ENCODE results near the gene LRRC8D. TPM values are rescaled to one million over a fixed set of nuclear protein-coding genes. Genes with fewer than 3 reads are reported as not detected.

LRRC8D gene
- total and polyA plus RNA-seq, 2 experiments from 2014 or later: 30.1 to 30.7 TPM

DNA sequence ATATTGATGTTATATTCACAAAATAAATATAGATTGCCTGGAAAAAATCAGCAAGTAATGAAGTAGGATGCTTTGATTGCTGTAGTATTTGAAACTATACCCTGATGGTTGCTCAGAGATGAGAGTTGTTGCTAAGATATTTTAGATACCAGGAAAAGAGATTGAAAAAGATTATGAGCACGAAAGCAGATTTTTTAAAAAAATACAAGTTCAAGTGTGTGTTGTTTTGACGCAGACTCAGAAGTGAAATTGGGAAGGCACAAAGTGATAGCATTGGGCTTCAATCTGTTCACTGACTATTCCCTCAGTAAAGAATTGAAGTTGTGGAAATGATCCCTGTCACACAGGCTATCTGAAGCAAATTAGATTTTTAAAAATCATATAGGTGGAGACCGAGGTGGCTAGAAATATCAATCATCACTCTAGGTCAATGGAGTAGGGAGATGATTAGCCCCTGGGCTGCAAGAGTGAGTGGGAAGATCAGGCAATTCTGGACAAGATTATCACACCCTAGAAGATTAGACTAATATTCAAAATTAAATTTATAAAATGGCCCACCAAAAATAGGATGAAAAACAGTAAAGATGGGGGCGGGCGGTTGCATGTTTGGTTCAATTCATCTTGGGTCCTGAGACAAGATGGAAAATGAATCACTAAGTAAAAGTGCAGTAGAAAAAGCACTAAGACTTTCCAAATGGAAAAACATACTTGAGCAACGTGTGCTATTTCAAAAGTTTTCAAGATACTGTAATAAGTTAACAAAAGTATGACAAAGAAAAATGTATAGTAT lies 41.5 kb upstream of the LRRC8D start:
- H3K36me3 ChIP-seq (ENCODE audit: low read depth): no peaks in the 10 kb centered on the region
- H3K9me3 ChIP-seq (ENCODE audit: low read depth): no peaks in the 10 kb centered on the region
- H3K9ac ChIP-seq: no peak overlapping the region
- no peaks in the 10 kb centered on the region for H3F3A ChIP-seq (ENCODE audit: insufficient read depth)
- in situ Hi-C loops (cut with MboI): no loop called here
- no peak overlapping the region for H2AFZ ChIP-seq
- H3K4me2 ChIP-seq (ENCODE audit: unreplicated experiment): no peak overlapping the region
- H3K4me3 ChIP-seq: no peak overlapping the region
- WGBS, 2 experiments (ENCODE audit: low coverage in 1 of 2, low lambda C conversion rate in 2 of 2, missing lambda C conversion rate in 2 of 2): 79 to 86% methylated on average over 6 of the region's 6 CpGs
- H3K9me2 ChIP-seq (ENCODE audit: insufficient read depth): no peaks in the 10 kb centered on the region
- no peak for DNase-seq
- H3K27me3 ChIP-seq (replicated peaks; ENCODE audit: insufficient read depth): 0 out of 2 replicates have a peak, but pooled peaks cover 6% of the 10 kb centered on the region
- no peaks in the 10 kb centered on the region for H4K20me1 ChIP-seq (ENCODE audit: insufficient read depth)
- no peak for TF ChIP-seq EZH2 (IDR thresholded peaks at IDR 0.05; ENCODE audit: insufficient read depth, poor library complexity, severe bottlenecking)
- no peak for TF ChIP-seq EZH2phosphoT487 (IDR thresholded peaks at IDR 0.05; ENCODE audit: insufficient read depth, low read depth)
- H3K27ac ChIP-seq: no peak overlapping the region
- H3K4me1 ChIP-seq (ENCODE audit: insufficient read depth): no peaks in the 10 kb centered on the region
- H3K79me2 ChIP-seq (ENCODE audit: insufficient read depth): no peaks in the 10 kb centered on the region

DNA sequence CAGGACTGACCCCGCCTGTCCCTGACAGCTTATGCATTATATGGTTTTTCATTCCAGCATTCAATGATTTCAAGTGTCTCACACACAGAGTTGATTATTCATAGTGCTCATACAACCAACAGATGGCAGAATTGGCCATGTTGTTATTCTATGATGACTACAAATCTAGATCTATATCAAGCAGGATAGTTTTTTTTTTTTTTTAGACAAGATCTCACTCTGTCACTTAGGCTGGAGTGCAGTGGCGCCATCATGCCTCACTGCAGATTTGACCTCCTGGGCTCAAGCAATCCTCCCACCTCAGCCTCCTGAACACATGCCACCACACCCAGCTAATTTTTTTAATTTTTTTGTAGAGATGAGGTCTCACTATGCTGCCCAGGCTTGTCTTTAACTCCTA lies 40.1 kb upstream of the LRRC8D start:
- DNase-seq: peak; percentile 76
- Histone ChIP-seq H3K9me2 (ENCODE audit: insufficient read depth) (no peaks in the 10 kb centered on the region), H3K4me2 (ENCODE audit: unreplicated experiment) (no peak overlapping the region), H3K36me3 (ENCODE audit: low read depth) (no peaks in the 10 kb centered on the region), H4K20me1 (ENCODE audit: insufficient read depth) (no peaks in the 10 kb centered on the region), H3F3A (ENCODE audit: insufficient read depth) (no peaks in the 10 kb centered on the region), H3K4me3 (no peak overlapping the region), H3K4me1 (ENCODE audit: insufficient read depth) (no peaks in the 10 kb centered on the region; the same call in 1 of the 2 replicates), H3K27ac (no peak overlapping the region), H3K27me3 (replicated peaks; ENCODE audit: insufficient read depth) (0 out of 2 replicates have a peak, but pooled peaks cover 6% of the 10 kb centered on the region), H3K9me3 (ENCODE audit: low read depth) (no peaks in the 10 kb centered on the region), H3K9ac (no peak overlapping the region), H2AFZ (no peak overlapping the region), H3K79me2 (ENCODE audit: insufficient read depth) (no peaks in the 10 kb centered on the region)
- WGBS, 2 experiments (ENCODE audit: low coverage in 1 of 2, low lambda C conversion rate in 2 of 2, missing lambda C conversion rate in 2 of 2): 41 to 50% methylated on average over 2 of the region's 2 CpGs
- in situ Hi-C loops (cut with MboI): no loop called here
- TF ChIP-seq EZH2 (IDR thresholded peaks at IDR 0.05; ENCODE audit: insufficient read depth, poor library complexity, severe bottlenecking): no peak
- TF ChIP-seq EZH2phosphoT487 (IDR thresholded peaks at IDR 0.05; ENCODE audit: insufficient read depth, low read depth): no peak

- TF ChIP-seq EZH2phosphoT487 (IDR thresholded peaks at IDR 0.05; ENCODE audit: insufficient read depth, low read depth) (no peak), EZH2 (IDR thresholded peaks at IDR 0.05; ENCODE audit: insufficient read depth, poor library complexity, severe bottlenecking) (no peak)
- no peak overlapping the region for H3K4me3 ChIP-seq
- 14 to 18% methylated on average over 4 of the region's 4 CpGs for WGBS, 2 experiments (ENCODE audit: low coverage in 1 of 2, low lambda C conversion rate in 2 of 2, missing lambda C conversion rate in 2 of 2)
- no peak for DNase-seq
- H3K9ac ChIP-seq: no peak overlapping the region
- H3K9me2 ChIP-seq (ENCODE audit: insufficient read depth): no peaks in the 10 kb centered on the region
- H3K27me3 ChIP-seq (replicated peaks; ENCODE audit: insufficient read depth): 0 out of 2 replicates have a peak, but pooled peaks cover 6% of the 10 kb centered on the region
- no peaks in the 10 kb centered on the region for H3F3A ChIP-seq (ENCODE audit: insufficient read depth)
- in situ Hi-C loops (cut with MboI): no loop called here
- no peak overlapping the region for H3K27ac ChIP-seq
- H3K79me2 ChIP-seq (ENCODE audit: insufficient read depth): no peaks in the 10 kb centered on the region
- no peak overlapping the region for H2AFZ ChIP-seq
- H3K36me3 ChIP-seq (ENCODE audit: low read depth): no peaks in the 10 kb centered on the region
- H3K4me2 ChIP-seq (ENCODE audit: unreplicated experiment): no peak overlapping the region
- no peaks in the 10 kb centered on the region; the same call in 1 of the 2 replicates for H3K4me1 ChIP-seq (ENCODE audit: insufficient read depth)
- H3K9me3 ChIP-seq (ENCODE audit: low read depth): no peaks in the 10 kb centered on the region
- H4K20me1 ChIP-seq (ENCODE audit: insufficient read depth): no peaks in the 10 kb centered on the region
Measured at GRCh38 chr1:89781494-89782126, 39.2 kb upstream of the LRRC8D start.

GRCh38 chr1:89786628-89787214 lies 34.1 kb upstream of the LRRC8D start:
- H3K4me1 ChIP-seq (ENCODE audit: insufficient read depth): no peaks in the 10 kb centered on the region; the same call in 1 of the 2 replicates
- no peak overlapping the region for H3K27ac ChIP-seq
- no peak overlapping the region for H3K4me3 ChIP-seq
- no peaks in the 10 kb centered on the region for H3K79me2 ChIP-seq (ENCODE audit: insufficient read depth)
- TF ChIP-seq EZH2 (IDR thresholded peaks at IDR 0.05; ENCODE audit: insufficient read depth, poor library complexity, severe bottlenecking) (no peak), EZH2phosphoT487 (IDR thresholded peaks at IDR 0.05; ENCODE audit: insufficient read depth, low read depth) (no peak)
- in situ Hi-C loops (cut with MboI): no loop called here
- H4K20me1 ChIP-seq (ENCODE audit: insufficient read depth): no peaks in the 10 kb centered on the region
- no peaks in the 10 kb centered on the region for H3K36me3 ChIP-seq (ENCODE audit: low read depth)
- WGBS, 2 experiments (ENCODE audit: low coverage in 1 of 2, low lambda C conversion rate in 2 of 2, missing lambda C conversion rate in 2 of 2): 63% methylated on average over 7 of the region's 7 CpGs
- no peak for DNase-seq
- no peak overlapping the region for H3K9ac ChIP-seq
- 0 out of 2 replicates have a peak, but pooled peaks cover 6% of the 10 kb centered on the region for H3K27me3 ChIP-seq (replicated peaks; ENCODE audit: insufficient read depth)
- H3K9me2 ChIP-seq (ENCODE audit: insufficient read depth): no peaks in the 10 kb centered on the region; the same call in 1 of the 2 replicates
- no peak overlapping the region for H3K4me2 ChIP-seq (ENCODE audit: unreplicated experiment)
- no peak overlapping the region for H2AFZ ChIP-seq
- H3F3A ChIP-seq (ENCODE audit: insufficient read depth): no peaks in the 10 kb centered on the region
- H3K9me3 ChIP-seq (ENCODE audit: low read depth): no peaks in the 10 kb centered on the region

All from GM23248 (cell line).